ENCODE data around the gene SMIM1.
A peak's percentile ranks its signal among the peaks of the same experiment; 100 is the strongest.
"Not testable (repeated sequence)": the region's sequence is repeated elsewhere in the genome, so short reads cannot be mapped to it uniquely, and the experiment has no call there.

SMIM1 gene, protein sequence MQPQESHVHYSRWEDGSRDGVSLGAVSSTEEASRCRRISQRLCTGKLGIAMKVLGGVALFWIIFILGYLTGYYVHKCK

DNA sequence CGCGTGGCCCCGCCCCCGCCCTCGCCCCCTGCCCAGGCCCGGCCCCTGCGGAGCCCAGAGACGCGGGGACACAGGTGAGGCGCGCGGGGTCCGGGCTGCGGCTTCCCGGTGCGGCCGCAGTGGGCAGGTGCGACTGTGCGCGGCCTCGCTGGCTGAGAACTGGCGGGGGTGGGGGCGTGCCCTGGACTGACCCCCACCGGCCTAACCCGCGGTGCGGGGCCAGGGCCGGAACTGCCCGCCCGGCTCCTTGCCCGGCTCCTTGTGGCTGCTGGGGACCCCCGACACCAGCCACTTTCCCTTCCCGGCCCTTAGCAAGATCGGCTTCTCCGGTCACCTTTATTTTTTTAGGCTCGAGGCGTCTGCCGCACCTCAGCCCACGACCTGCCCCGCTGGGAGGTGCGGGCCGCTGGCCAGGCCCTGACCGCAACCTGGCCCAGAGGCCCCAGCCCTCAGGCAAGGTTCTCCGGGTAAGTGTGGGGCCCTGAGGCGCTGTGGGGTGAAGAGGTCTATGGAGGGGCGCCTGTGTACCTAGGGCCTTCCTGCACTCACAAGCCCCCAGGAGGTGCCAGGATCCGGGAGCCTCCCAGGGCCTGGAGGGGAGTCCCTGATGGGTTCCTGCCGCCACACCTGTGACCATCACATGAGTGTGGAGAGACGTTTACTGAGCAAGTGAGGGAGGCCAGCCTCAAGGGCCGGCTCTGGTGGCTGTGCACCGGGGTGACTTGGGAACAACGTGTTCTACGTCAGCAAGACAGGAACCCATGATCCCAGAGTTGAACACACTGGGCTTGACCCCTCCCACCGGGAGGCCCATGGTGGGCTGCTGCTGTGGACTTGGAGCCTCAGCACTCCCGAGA, at the start of gene SMIM1:
SMIM1 (plus strand) TSS at position 35 of the 857 bp plus-strand sequence. CDS start 2,625 bp downstream, outside the sequence.
- no peak within 1 kb of the TSS for H3K27ac Mint-ChIP-seq
- intact Hi-C loops (cut with micrococcal nuclease): loop anchor here (1.0 kb wide), 1 partner anchor 23 kb away; the partner anchor contains the start of gene LRRC47
- no peaks in the 10 kb centered on the region for H3K36me3 Mint-ChIP-seq (ENCODE audit: low read depth)
- peaks cover 36% of the 10 kb centered on the region for H3K27me3 Mint-ChIP-seq
- H3K9me3 Mint-ChIP-seq: no peaks in the 10 kb centered on the region
- peaks cover 31% of the 10 kb centered on the region for H3K4me1 Mint-ChIP-seq (ENCODE audit: low read depth)
- peak within 1 kb of the TSS; percentile 71 for H3K4me3 Mint-ChIP-seq

DNA sequence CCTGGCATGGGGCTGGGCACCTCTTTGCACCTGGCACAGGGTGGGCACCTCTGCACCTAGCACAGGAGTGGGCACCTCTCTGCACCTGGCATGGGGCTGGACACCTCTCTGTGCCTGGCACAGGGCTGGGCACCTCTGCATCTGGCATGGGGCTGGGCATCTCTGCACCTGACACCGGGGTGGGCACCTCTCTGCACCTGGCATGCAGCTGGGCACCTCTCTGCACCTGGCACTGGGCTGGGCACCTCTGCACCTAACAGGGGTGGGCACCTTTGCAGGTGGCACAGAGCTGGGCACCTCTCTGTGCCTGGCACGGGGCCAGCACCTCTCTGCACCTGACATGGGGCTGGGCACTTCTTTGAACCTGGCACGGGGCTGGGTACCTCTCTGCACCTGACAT, 49.7 kb upstream of the SMIM1 start:
- peaks cover 8% of the 10 kb centered on the region for H3K27me3 Mint-ChIP-seq
- H3K4me1 Mint-ChIP-seq (ENCODE audit: low read depth): peaks cover 6% of the 10 kb centered on the region
- H3K9me3 Mint-ChIP-seq: no peaks in the 10 kb centered on the region
- H3K36me3 Mint-ChIP-seq (ENCODE audit: low read depth): no peaks in the 10 kb centered on the region
- no peak overlapping the region for H3K4me3 Mint-ChIP-seq
- intact Hi-C loops (cut with micrococcal nuclease): loop anchor here (5.0 kb wide), 1 partner anchor 231 kb away; no protein-coding TSS in a partner anchor
- no peak overlapping the region for H3K27ac Mint-ChIP-seq

DNA sequence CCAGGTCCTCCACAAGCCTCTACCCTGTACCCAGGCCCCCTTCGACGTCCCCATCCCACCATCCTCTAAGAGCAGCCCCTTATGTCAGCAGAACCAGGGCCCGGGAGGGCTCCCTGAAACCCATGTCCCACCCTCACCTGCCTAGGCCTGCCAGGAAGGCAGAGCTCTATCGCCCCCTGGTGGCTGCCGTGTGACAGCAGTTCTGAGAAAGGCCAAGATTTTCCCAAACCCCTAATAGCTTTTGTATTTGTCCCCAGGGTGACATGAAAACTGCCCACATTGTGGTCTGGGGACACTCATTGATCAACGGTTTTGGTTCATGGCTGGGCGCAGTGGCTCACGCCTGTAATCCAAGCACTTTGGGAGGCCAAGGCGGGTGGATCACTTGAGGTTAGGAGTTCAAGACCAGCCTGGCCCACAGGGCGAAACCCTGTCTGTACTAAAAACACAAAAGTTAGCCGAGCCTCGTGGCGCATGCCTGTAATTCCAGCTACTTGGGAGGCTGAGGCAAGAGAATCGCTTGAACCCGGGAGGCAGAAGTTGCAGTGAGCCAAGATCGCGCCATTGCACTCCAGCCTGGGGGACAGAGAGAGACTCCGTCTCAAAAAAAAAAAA, 48.0 kb upstream of the SMIM1 start:
- not testable (repeated sequence) for H3K9me3 Mint-ChIP-seq; H3K27ac Mint-ChIP-seq; H3K4me1 Mint-ChIP-seq (ENCODE audit: low read depth); H3K4me3 Mint-ChIP-seq; H3K36me3 Mint-ChIP-seq (ENCODE audit: low read depth); H3K27me3 Mint-ChIP-seq
- intact Hi-C loops (cut with micrococcal nuclease): loop anchor here (2.0 to 5.0 kb wide), 2 partner anchors 30 to 232 kb away; no protein-coding TSS in a partner anchor

DNA sequence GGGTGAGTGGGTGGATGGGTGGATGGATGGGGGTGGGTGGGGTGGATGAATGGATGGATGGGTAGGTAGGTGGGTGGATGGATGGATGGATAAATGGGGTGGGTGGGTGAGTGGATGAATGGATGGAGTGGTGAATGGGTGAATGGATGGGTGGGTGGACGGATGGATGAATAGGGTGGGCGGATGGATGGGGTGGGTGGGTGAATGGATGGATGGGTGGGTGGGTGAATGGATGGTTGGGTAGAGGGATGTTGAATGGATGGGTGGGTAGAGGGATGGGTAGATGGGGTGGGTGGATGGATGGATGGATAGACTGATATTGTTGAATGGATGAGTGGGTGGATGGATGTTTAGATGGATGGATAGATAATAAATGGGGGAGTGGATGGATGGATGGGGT, 47.2 kb upstream of the SMIM1 start:
- H3K4me3 Mint-ChIP-seq: no peak overlapping the region
- intact Hi-C loops (cut with micrococcal nuclease): loop anchor here (2.0 kb wide), 1 partner anchor 31 kb away; no protein-coding TSS in a partner anchor
- H3K36me3 Mint-ChIP-seq (ENCODE audit: low read depth): no peaks in the 10 kb centered on the region
- peaks cover 5% of the 10 kb centered on the region for H3K27me3 Mint-ChIP-seq
- no peaks in the 10 kb centered on the region for H3K4me1 Mint-ChIP-seq (ENCODE audit: low read depth)
- no peak overlapping the region for H3K27ac Mint-ChIP-seq
- no peaks in the 10 kb centered on the region for H3K9me3 Mint-ChIP-seq

DNA sequence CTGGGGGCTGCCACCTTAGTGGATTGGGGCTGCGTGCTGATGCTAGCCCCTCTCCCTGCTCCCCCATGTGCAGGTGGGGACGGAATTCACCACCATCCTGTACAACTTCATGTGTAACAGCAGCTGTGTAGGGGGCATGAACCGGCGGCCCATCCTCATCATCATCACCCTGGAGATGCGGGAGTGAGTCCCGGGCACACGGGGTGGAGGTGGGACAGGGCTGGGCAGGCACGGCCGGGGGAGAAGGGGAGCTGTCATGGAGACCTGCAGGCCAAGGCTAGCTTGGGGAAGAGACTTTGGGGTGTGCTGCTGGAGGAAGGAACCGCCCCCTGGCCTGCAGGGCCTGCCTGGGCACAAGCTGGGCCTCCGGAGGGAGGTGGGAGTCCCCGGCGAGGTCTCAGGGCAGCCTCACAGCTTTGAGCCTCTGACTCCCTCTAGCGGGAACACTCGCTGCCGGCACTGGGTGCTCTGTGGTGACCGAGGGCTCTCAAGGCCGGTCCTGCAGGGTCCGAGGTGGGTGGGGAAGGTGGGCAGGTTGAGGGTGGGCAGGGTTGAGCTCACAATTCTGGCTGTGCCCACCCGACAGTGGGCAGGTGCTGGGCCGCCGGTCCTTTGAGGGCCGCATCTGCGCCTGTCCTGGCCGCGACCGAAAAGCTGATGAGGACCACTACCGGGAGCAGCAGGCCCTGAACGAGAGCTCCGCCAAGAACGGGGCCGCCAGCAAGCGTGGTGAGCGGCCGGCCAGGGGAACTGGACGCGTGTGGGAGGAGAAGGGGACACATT, 45.3 kb upstream of the SMIM1 start:
- no peaks in the 10 kb centered on the region for H3K9me3 Mint-ChIP-seq
- H3K4me3 Mint-ChIP-seq: no peak overlapping the region
- H3K27ac Mint-ChIP-seq: no peak overlapping the region
- no peaks in the 10 kb centered on the region for H3K4me1 Mint-ChIP-seq (ENCODE audit: low read depth)
- intact Hi-C loops (cut with micrococcal nuclease): no loop called here
- no peaks in the 10 kb centered on the region for H3K36me3 Mint-ChIP-seq (ENCODE audit: low read depth)
- H3K27me3 Mint-ChIP-seq: peaks cover 9% of the 10 kb centered on the region

DNA sequence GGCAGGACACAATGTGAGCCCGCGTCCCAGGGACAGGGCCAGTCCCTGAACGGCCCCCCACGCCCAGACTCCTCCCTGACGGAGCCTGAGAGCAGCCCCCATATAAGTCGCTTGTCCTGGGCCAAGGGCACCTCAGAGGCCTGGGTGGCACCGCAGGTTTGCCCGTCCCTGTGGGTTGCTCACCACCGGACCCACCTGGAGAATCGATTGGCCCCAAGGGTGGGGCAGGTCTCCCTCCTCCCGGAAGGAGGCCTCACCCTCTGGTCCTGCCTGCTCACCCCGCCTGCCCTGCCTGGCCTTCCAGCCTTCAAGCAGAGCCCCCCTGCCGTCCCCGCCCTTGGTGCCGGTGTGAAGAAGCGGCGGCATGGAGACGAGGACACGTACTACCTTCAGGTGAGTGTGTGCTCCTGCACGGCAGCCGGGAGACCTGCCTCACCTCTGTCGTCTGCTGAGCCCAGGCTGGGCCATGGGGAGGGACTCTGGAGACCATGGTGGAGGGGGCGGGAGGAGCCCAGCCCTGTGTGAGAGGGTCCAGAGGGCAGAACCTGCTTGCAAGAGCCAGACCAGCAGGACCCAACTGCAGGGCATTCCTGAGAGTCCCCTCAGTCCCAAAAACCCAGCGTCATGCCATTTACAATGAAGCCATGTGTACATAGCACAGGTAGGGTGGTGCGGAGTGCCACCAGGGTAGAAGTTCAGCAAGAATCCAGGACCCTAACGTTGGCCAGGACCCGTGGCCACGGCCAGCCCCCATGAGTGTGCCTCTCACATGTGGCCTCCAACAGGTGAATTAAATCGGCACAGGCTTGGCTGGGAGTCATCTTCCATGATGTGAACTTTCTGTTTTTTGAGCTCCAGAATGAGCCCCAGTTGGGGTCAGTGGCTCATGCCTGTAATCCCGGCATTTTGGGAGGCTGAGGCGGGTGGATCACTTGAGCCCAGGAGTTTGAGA, 44.4 kb upstream of the SMIM1 start:
- Mint-ChIP-seq H3K27ac (no peak overlapping the region), H3K9me3 (no peaks in the 10 kb centered on the region), H3K4me3 (no peak overlapping the region), H3K4me1 (ENCODE audit: low read depth) (no peaks in the 10 kb centered on the region), H3K27me3 (peaks cover 11% of the 10 kb centered on the region), H3K36me3 (ENCODE audit: low read depth) (no peaks in the 10 kb centered on the region)
- intact Hi-C loops (cut with micrococcal nuclease): no loop called here

DNA sequence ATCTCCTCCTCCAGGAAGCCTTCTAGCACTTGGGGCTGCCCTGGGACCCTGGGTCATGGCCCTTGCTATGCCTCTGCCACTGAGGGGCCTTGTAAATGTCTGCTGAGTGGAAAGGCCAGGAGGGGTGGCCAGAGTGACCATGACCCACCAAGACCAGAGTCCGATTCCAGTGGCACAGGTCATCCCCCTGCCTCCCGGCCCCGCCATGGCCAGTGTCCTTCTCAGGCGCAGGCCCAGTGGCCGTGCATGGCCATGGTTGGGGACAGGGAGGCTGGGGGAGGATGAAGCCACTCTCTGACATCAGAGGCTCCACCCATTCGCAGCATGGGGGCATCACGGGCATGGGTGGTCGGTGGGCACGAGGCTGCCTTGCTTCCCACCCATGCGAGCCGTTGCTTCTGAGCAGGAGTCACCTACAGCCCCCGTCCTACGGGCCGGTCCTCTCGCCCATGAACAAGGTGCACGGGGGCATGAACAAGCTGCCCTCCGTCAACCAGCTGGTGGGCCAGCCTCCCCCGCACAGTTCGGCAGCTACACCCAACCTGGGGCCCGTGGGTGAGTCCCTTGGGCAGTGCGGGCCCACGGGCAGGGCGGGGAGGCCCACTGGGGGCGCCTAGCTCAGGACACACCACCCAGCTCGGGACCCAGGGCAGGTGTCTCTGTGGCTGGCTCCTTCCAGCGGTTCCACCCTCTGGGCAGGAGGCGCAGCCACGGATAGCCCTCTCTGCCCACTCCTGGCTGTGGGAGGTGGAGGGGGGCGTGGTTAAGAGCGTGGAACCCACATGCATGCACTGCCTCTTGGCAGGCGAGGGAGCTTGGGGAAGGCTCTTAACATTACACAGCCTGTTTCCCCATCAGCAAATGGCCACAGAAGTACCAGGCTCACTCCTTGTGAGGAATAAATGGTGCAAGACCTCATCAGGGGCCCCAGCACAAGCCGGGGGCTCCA, 42.7 kb upstream of the SMIM1 start:
- no peak overlapping the region for H3K27ac Mint-ChIP-seq
- intact Hi-C loops (cut with micrococcal nuclease): no loop called here
- H3K4me3 Mint-ChIP-seq: no peak overlapping the region
- H3K4me1 Mint-ChIP-seq (ENCODE audit: low read depth): no peaks in the 10 kb centered on the region
- H3K27me3 Mint-ChIP-seq: peaks cover 10% of the 10 kb centered on the region
- H3K9me3 Mint-ChIP-seq: no peaks in the 10 kb centered on the region
- H3K36me3 Mint-ChIP-seq (ENCODE audit: low read depth): no peaks in the 10 kb centered on the region

DNA sequence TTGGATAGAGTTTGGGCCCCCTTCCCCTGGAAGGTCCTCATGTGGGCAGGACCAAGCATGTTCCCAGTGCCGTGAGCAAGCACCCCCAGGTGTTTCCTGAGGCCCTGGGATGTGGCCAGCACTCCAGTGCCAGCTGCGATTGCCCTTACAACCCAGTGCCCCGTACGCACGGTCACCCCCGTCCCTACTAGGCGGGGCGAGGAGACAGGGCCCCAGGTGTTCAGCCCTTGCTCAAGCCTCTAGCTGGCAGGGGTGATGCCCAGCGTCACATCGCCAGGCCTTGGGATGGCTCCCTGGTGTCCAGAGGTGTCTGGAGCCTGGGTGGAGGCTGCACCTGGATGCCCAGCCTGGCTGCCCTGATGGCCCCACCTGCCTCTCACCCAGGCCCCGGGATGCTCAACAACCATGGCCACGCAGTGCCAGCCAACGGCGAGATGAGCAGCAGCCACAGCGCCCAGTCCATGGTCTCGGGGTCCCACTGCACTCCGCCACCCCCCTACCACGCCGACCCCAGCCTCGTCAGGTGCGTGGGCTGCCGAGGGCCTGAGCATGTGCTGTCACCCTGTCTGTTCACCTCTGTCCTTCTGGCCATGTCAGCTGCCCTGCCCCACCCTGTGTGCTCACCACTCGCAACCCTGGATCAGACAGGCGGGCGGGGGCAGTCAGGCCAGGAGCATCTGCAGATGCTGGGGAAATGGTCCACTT, 41.9 kb upstream of the SMIM1 start:
- peaks cover 10% of the 10 kb centered on the region for H3K27me3 Mint-ChIP-seq
- H3K4me1 Mint-ChIP-seq (ENCODE audit: low read depth): no peaks in the 10 kb centered on the region
- no peak overlapping the region for H3K4me3 Mint-ChIP-seq
- no peaks in the 10 kb centered on the region for H3K36me3 Mint-ChIP-seq (ENCODE audit: low read depth)
- H3K27ac Mint-ChIP-seq: no peak overlapping the region
- H3K9me3 Mint-ChIP-seq: no peaks in the 10 kb centered on the region
- intact Hi-C loops (cut with micrococcal nuclease): no loop called here

DNA sequence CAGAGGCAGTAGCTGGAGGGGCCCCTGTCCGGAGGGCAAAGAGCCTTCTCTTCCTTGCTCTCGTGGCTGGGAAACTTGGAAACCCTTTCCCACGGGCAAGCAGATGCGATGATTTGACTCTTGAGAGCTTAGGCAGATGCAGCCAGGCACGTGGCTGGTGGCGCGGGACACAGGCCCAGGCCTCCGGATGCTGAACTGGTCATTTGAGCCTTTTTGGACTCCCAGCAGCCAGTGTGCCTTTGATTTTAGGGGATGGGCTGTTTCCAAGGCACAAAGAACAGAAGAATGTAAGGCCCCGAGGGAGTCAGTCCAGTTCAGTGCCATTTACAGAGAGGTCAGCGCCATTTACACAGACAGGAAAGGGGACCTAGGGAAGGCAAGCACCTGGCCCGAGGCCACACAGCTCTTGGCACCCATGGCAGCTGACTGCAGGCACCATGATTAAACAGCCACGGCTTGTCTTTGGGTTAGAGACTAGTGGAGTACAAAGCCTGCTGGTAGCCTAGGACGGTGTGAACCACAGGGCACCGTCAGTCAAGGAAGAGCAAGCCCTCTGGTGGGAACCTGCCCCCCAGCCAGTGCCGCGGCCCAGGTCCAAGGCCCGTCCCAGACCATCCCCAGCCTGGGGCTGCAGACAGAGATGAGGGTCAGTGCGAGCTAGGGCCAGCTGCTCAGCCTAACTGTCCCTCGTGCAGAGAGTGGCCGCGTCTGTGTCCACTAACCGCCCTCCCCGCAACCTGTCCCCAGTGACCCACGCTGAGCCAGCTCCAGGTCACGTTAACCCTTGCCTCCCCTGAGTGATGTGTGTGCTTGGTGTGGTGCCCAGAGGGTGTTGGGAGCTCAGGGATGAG, 40.7 kb upstream of the SMIM1 start:
- no peaks in the 10 kb centered on the region for H3K4me1 Mint-ChIP-seq (ENCODE audit: low read depth)
- no peaks in the 10 kb centered on the region for H3K9me3 Mint-ChIP-seq
- H3K27ac Mint-ChIP-seq: no peak overlapping the region
- peaks cover 10% of the 10 kb centered on the region for H3K27me3 Mint-ChIP-seq
- H3K36me3 Mint-ChIP-seq (ENCODE audit: low read depth): no peaks in the 10 kb centered on the region
- intact Hi-C loops (cut with micrococcal nuclease): no loop called here
- no peak overlapping the region for H3K4me3 Mint-ChIP-seq

DNA sequence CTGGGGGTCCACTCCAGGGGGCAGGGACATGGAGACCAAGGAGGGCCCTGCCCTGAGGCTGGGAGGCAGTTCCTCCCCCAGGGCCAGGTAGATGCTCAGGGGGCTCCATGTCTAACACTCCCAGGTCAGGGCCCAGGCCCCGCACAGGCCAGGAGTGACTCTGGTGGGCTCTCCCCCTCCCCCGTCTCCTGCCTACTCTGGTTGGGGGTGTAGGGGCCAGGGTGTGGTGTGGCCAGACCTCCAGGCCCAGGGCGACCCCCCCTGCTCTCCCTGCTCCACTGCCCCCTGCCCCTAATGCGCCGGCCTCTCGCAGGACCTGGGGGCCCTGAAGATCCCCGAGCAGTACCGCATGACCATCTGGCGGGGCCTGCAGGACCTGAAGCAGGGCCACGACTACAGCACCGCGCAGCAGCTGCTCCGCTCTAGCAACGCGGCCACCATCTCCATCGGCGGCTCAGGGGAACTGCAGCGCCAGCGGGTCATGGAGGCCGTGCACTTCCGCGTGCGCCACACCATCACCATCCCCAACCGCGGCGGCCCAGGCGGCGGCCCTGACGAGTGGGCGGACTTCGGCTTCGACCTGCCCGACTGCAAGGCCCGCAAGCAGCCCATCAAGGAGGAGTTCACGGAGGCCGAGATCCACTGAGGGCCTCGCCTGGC, 40.0 kb upstream of the SMIM1 start:
- Mint-ChIP-seq H3K9me3 (no peaks in the 10 kb centered on the region), H3K36me3 (ENCODE audit: low read depth) (no peaks in the 10 kb centered on the region), H3K4me3 (no peak overlapping the region), H3K27ac (no peak overlapping the region), H3K27me3 (peaks cover 10% of the 10 kb centered on the region), H3K4me1 (ENCODE audit: low read depth) (no peaks in the 10 kb centered on the region)
- intact Hi-C loops (cut with micrococcal nuclease): no loop called here

Data from dendritic cell treated with granulocyte-macrophage colony-stimulating factor and Interleukin-4, amounts not matched to agents 40 ng/mL and 50 ng/mL, for 4 days (primary cell).